K562 (cell line): ENCODE results near the gene TIMP3. TPM values are rescaled to one million over a fixed set of nuclear protein-coding genes. Genes with fewer than 3 reads are reported as not detected.

ENCODE experiments used
- CBFA2T2 ChIP-seq: fragments of 450-650 bp; conservative IDR thresholded peaks from 2 replicates; pipeline ENCODE4 v1.6.1; 2017; ENCODE audit warnings: mild to moderate bottlenecking
- EHMT2 ChIP-seq: fragments of 450-650 bp; IDR thresholded peaks from 2 replicates; pipeline ENCODE4 v1.6.1; 2018; ENCODE audit warnings: antibody characterized with exemption
- FOSL1 ChIP-seq: fragments of 200-800 bp; sonication (Bioruptor generic); conservative IDR thresholded peaks from 2 replicates; pipeline ENCODE4 v1.6.1; 2016; ENCODE audit warnings: missing genetic modification characterization, missing compliant biosample characterization
- HCFC1 ChIP-seq: IDR thresholded peaks from 2 replicates; pipeline ENCODE4 v1.6.1; 2012; ENCODE audit warnings: low read depth, low read length, improper control_type of control experiment
- MBD2 ChIP-seq: sonication (generic); IDR thresholded peaks from 2 replicates; pipeline ENCODE4 v1.6.1; 2016; ENCODE audit warnings: low read depth, borderline replicate concordance
- PHF20 ChIP-seq: fragments of 450-650 bp; IDR thresholded peaks from 2 replicates; pipeline ENCODE4 v1.6.1; 2018; ENCODE audit not compliant: partially characterized antibody
- RBM22 ChIP-seq: fragments of 200-400 bp; formaldehyde crosslinking; IDR thresholded peaks from 2 replicates; pipeline ENCODE4 v1.6.1; 2018; ENCODE audit warnings: low read length, low read depth; ENCODE audit not compliant: poor library complexity, severe bottlenecking
- RFX1 ChIP-seq: fragments of 450-650 bp; IDR thresholded peaks from 2 replicates; pipeline ENCODE4 v1.6.1; 2016; ENCODE audit warnings: mild to moderate bottlenecking, moderate library complexity
- SIX5 ChIP-seq, 2 experiments: IDR thresholded peaks; 2 replicates each; pipeline ENCODE4 v1.6.1; 2011; ENCODE audit warnings: low read length in 2 of 2, borderline replicate concordance in 1 of 2, low read depth in 1 of 2, mild to moderate bottlenecking in 1 of 2, moderate library complexity in 1 of 2; ENCODE audit not compliant: insufficient read depth in 1 of 2
- SOX6 ChIP-seq: fragments of 450-650 bp; IDR thresholded peaks from 2 replicates; pipeline ENCODE4 v1.6.1; 2014; ENCODE audit warnings: mild to moderate bottlenecking
- TRIM28 ChIP-seq: fragments of 450-650 bp; IDR thresholded peaks from 2 replicates; pipeline ENCODE4 v1.6.1; 2017
- USF2 ChIP-seq: sonication (generic); formaldehyde crosslinking; IDR thresholded peaks from 2 replicates; pipeline ENCODE4 v1.5.0; 2020; ENCODE audit warnings: missing genetic modification reagents
- XRCC5 ChIP-seq: fragments of 200-400 bp; formaldehyde crosslinking; IDR thresholded peaks from 2 replicates; pipeline ENCODE4 v1.6.1; 2017; ENCODE audit warnings: low read depth, mild to moderate bottlenecking, low read length
- ZNF551 ChIP-seq: fragments of 250-450 bp; sonication (Bioruptor Pico); IDR thresholded peaks from 2 replicates; pipeline ENCODE4 v1.5.0; 2021; ENCODE audit warnings: mild to moderate bottlenecking, moderate library complexity
- ZNF644 ChIP-seq: fragments of 200-800 bp; sonication (Bioruptor generic); IDR thresholded peaks from 2 replicates; pipeline ENCODE4 v1.6.1; 2016; ENCODE audit warnings: low read depth, missing genetic modification characterization, missing compliant biosample characterization
- polyA plus RNA-seq, 8 experiments: library from polyadenylated mRNA; depleted of rRNA in 4 of 8; stranded (reverse) in 5 of 8; unstranded in 3 of 8; fragments of >200 nt; fragmentation: Nextera tagmentation in 2 of 8; fragmentation: Illumina TruSeq in 1 of 8; extraction: Ambion mirVana in 2 of 8; extraction: Trizol in 1 of 8; gene quantifications; 2 replicates each; pipeline versions ENCODE4 v1.2.1 to v1.2.3, GENCODE V29; 2011 to 2014; ENCODE audit warnings: inconsistent platforms in 1 of 8, missing spikeins in 1 of 8
- total RNA-seq, 7 experiments: library from RNA; depleted of rRNA in 6 of 7; stranded (reverse); fragments of >200 nt in 6 of 7; fragmentation: Illumina TruSeq in 2 of 7; extraction: Trizol in 2 of 7; gene quantifications; 2 replicates each; pipeline versions ENCODE4 v1.2.1 to v1.2.3, GENCODE V29; 2011 to 2021; ENCODE audit warnings: low replicate concordance in 1 of 7
- TF ChIP-seq, protein P1 (sequence below), 2 experiments: fragments of 450-650 bp; formaldehyde crosslinking in 1 of 2; IDR thresholded peaks; 2 replicates each; pipeline versions ENCODE4 v1.4.0 to v1.6.1; 2014 to 2020; ENCODE audit warnings: mild to moderate bottlenecking in 2 of 2, borderline replicate concordance in 1 of 2, low read depth in 1 of 2
- TF ChIP-seq, protein P2 (sequence below): sonication (generic); formaldehyde crosslinking; IDR thresholded peaks from 2 replicates; pipeline ENCODE4 v1.9.0; 2022; ENCODE audit warnings: mild to moderate bottlenecking, missing genetic modification reagents
- TF ChIP-seq, protein P3 (sequence below): fragments of 250-450 bp; sonication (Bioruptor Pico); IDR thresholded peaks from 2 replicates; pipeline ENCODE4 v1.9.0; 2021; ENCODE audit warnings: mild to moderate bottlenecking, inconsistent platforms

The TIMP3 gene
- total and polyA plus RNA-seq, 9 of the 15 experiments (the other 6 are each of a cell fraction or from before 2014, with no cell fraction given), result 0.07 to 0.73 (median 0.18) TPM

- no peak for TF ChIP-seq ZNF644 (tag)
- TF ChIP-seq, protein P1, sequence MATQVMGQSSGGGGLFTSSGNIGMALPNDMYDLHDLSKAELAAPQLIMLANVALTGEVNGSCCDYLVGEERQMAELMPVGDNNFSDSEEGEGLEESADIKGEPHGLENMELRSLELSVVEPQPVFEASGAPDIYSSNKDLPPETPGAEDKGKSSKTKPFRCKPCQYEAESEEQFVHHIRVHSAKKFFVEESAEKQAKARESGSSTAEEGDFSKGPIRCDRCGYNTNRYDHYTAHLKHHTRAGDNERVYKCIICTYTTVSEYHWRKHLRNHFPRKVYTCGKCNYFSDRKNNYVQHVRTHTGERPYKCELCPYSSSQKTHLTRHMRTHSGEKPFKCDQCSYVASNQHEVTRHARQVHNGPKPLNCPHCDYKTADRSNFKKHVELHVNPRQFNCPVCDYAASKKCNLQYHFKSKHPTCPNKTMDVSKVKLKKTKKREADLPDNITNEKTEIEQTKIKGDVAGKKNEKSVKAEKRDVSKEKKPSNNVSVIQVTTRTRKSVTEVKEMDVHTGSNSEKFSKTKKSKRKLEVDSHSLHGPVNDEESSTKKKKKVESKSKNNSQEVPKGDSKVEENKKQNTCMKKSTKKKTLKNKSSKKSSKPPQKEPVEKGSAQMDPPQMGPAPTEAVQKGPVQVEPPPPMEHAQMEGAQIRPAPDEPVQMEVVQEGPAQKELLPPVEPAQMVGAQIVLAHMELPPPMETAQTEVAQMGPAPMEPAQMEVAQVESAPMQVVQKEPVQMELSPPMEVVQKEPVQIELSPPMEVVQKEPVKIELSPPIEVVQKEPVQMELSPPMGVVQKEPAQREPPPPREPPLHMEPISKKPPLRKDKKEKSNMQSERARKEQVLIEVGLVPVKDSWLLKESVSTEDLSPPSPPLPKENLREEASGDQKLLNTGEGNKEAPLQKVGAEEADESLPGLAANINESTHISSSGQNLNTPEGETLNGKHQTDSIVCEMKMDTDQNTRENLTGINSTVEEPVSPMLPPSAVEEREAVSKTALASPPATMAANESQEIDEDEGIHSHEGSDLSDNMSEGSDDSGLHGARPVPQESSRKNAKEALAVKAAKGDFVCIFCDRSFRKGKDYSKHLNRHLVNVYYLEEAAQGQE (IDR thresholded peaks at IDR 0.05; ENCODE audit: borderline replicate concordance), result peak; percentile 64
- TF ChIP-seq, protein P1 (CRISPR knock-in tag; IDR thresholded peaks at IDR 0.05; ENCODE audit: low read depth), result no peak
- no peak for TF ChIP-seq RBM22
- TF ChIP-seq, protein P2, sequence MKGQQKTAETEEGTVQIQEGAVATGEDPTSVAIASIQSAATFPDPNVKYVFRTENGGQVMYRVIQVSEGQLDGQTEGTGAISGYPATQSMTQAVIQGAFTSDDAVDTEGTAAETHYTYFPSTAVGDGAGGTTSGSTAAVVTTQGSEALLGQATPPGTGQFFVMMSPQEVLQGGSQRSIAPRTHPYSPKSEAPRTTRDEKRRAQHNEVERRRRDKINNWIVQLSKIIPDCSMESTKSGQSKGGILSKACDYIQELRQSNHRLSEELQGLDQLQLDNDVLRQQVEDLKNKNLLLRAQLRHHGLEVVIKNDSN (CRISPR knock-in tag), result peak; percentile 96
- TF ChIP-seq MBD2, result 0 out of 2 replicates have a peak, but pooled peaks have one; percentile 28
- TF ChIP-seq USF2, result peak; percentile 98
- TF ChIP-seq EHMT2, result peak; percentile 50; the same call in 1 of the 2 replicates
- no peak for TF ChIP-seq FOSL1 (tag)
- no peak for TF ChIP-seq XRCC5
- peak; percentile 75 to 79 for TF ChIP-seq SIX5 (IDR thresholded peaks at IDR 0.05; ENCODE audit: borderline replicate concordance in 1 of 2, insufficient read depth in 1 of 2, low read depth in 1 of 2, low read length in 2 of 2)
- TF ChIP-seq, protein P3, sequence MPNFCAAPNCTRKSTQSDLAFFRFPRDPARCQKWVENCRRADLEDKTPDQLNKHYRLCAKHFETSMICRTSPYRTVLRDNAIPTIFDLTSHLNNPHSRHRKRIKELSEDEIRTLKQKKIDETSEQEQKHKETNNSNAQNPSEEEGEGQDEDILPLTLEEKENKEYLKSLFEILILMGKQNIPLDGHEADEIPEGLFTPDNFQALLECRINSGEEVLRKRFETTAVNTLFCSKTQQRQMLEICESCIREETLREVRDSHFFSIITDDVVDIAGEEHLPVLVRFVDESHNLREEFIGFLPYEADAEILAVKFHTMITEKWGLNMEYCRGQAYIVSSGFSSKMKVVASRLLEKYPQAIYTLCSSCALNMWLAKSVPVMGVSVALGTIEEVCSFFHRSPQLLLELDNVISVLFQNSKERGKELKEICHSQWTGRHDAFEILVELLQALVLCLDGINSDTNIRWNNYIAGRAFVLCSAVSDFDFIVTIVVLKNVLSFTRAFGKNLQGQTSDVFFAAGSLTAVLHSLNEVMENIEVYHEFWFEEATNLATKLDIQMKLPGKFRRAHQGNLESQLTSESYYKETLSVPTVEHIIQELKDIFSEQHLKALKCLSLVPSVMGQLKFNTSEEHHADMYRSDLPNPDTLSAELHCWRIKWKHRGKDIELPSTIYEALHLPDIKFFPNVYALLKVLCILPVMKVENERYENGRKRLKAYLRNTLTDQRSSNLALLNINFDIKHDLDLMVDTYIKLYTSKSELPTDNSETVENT (CRISPR knock-in tag), result no peak
- TF ChIP-seq PHF20, result no peak
- no peak for TF ChIP-seq SOX6
- no peak for TF ChIP-seq TRIM28
- no peak for TF ChIP-seq ZNF551 (CRISPR knock-in tag)
- no peak for TF ChIP-seq RFX1
- peak; percentile 92 for TF ChIP-seq HCFC1
- TF ChIP-seq CBFA2T2, result peak; percentile 47
These were observed 102.5 kb downstream of the TIMP3 start (continued) for GRCh38 chr22:32904044-32904443.
